GM21528 (cell line): ENCODE measurements around the gene APOBEC3A.
A peak's percentile ranks its signal among the peaks of the same experiment; 100 is the strongest.
"Not testable (repeated sequence)": the region's sequence is repeated elsewhere in the genome, so short reads cannot be mapped to it uniquely, and the experiment has no call there.

Source experiments
- ATAC-seq: cut with Tn5 transposase; IDR thresholded peaks from one replicate; pipeline ENCODE4 v1.9.1; 2021; ENCODE audit warnings: mild to moderate bottlenecking, moderate library complexity; ENCODE audit not compliant: unreplicated experiment, low FRiP score

The APOBEC3A gene

GRCh38 chr22:38974826-38975175 is 17.4 kb downstream of the APOBEC3A start:
- ATAC-seq: no peak

GRCh38 chr22:38977289-38977688 is 19.9 kb downstream of the APOBEC3A start:
- ATAC-seq: not testable (repeated sequence)

GRCh38 chr22:38980587-38980986 is 23.2 kb downstream of the APOBEC3A start:
- ATAC-seq: not testable (repeated sequence)

- ATAC-seq: no peak
Measured at GRCh38 chr22:38981005-38981991, 23.9 kb downstream of the APOBEC3A start.

- no peak for ATAC-seq
Measured at GRCh38 chr22:38981992-38982927, 24.9 kb downstream of the APOBEC3A start, which contains the start of gene APOBEC3B. APOBEC3B (plus strand) TSS chr22:38982347; CDS start chr22:38982454, 107 bp downstream.

GRCh38 chr22:38984224-38984623 is 26.8 kb downstream of the APOBEC3A start:
- ATAC-seq: no peak

GRCh38 chr22:38984784-38985757 is 27.7 kb downstream of the APOBEC3A start:
- peak; percentile 66 for ATAC-seq

- no peak for ATAC-seq
Measured at GRCh38 chr22:38986629-38987028, 29.2 kb downstream of the APOBEC3A start.

- no peak for ATAC-seq
Measured at GRCh38 chr22:38987171-38987895, 29.9 kb downstream of the APOBEC3A start.

- no peak for ATAC-seq
Measured at GRCh38 chr22:38989466-38989865, 32.1 kb downstream of the APOBEC3A start.

- ATAC-seq: not testable (repeated sequence)
Measured at GRCh38 chr22:38992871-38993371, 35.5 kb downstream of the APOBEC3A start.

- no peak for ATAC-seq
Measured at GRCh38 chr22:38996105-38996504, 38.7 kb downstream of the APOBEC3A start.

GRCh38 chr22:38997518-38997917 is 40.1 kb downstream of the APOBEC3A start:
- ATAC-seq: no peak

- peak; percentile 63 for ATAC-seq
Measured at GRCh38 chr22:39003165-39003638, 45.8 kb downstream of the APOBEC3A start.

GRCh38 chr22:39007177-39007576 is 49.8 kb downstream of the APOBEC3A start:
- ATAC-seq: no peak

GRCh38 chr22:39008271-39008850 is 51.0 kb downstream of the APOBEC3A start:
- ATAC-seq: not testable (repeated sequence)

- ATAC-seq: no peak
Measured at GRCh38 chr22:39010946-39011345, 53.5 kb downstream of the APOBEC3A start.
